GM18498 (cell line): ENCODE data around the gene ELL2.
"Not testable (repeated sequence)": the region's sequence is repeated elsewhere in the genome, so short reads cannot be mapped to it uniquely, and the experiment has no call there.

ENCODE experiments used
- ATAC-seq: cut with Tn5 transposase; IDR thresholded peaks from one replicate; pipeline ENCODE4 v1.9.1; 2021; ENCODE audit warnings: mild to moderate bottlenecking, moderate library complexity; ENCODE audit not compliant: unreplicated experiment

The ELL2 gene

GRCh38 chr5:95931079-95931833, 30.4 kb downstream of the ELL2 start:
- no peak for ATAC-seq

- ATAC-seq: no peak
Observed at GRCh38 chr5:95930141-95930930, 31.3 kb downstream of the ELL2 start.

GRCh38 chr5:95928724-95929253, 32.9 kb downstream of the ELL2 start:
- ATAC-seq: no peak

- ATAC-seq: peak; percentile 48
Observed at GRCh38 chr5:95927927-95928723, 33.5 kb downstream of the ELL2 start.

- ATAC-seq: not testable (repeated sequence)
Observed at GRCh38 chr5:95927300-95927699, 34.4 kb downstream of the ELL2 start.

GRCh38 chr5:95925939-95926338, 35.7 kb downstream of the ELL2 start:
- peak; percentile 37 for ATAC-seq

- no peak for ATAC-seq
Observed at GRCh38 chr5:95925378-95925744, 36.3 kb downstream of the ELL2 start.

GRCh38 chr5:95924720-95925377, 36.8 kb downstream of the ELL2 start:
- peak; percentile 36 for ATAC-seq

- peak; percentile 40 for ATAC-seq
Observed at GRCh38 chr5:95923918-95924544, 37.6 kb downstream of the ELL2 start.

GRCh38 chr5:95922798-95923197, 38.9 kb downstream of the ELL2 start:
- no peak for ATAC-seq

- no peak for ATAC-seq
Observed at GRCh38 chr5:95921501-95921900, 40.1 kb downstream of the ELL2 start.

- no peak for ATAC-seq
Observed at GRCh38 chr5:95920822-95921221, 40.8 kb downstream of the ELL2 start.

- no peak for ATAC-seq
Observed at GRCh38 chr5:95919658-95920057, 42.0 kb downstream of the ELL2 start.

GRCh38 chr5:95918421-95919006, 43.1 kb downstream of the ELL2 start:
- ATAC-seq: no peak

GRCh38 chr5:95917207-95917606, 44.4 kb downstream of the ELL2 start:
- no peak for ATAC-seq

GRCh38 chr5:95916687-95917085, 45.0 kb downstream of the ELL2 start:
- ATAC-seq: no peak

GRCh38 chr5:95915999-95916686, 45.5 kb downstream of the ELL2 start:
- ATAC-seq: peak; percentile 74

GRCh38 chr5:95913663-95914062, 48.0 kb downstream of the ELL2 start:
- no peak for ATAC-seq

- ATAC-seq: no peak
Observed at GRCh38 chr5:95912029-95912428, 49.6 kb downstream of the ELL2 start.
